Mesodermal cell (in vitro differentiated cells): Measurements from ENCODE around the gene NUDT12.

Experiments
- H3K27ac ChIP-seq: 2 replicates; pipeline ENCODE4 v1.7.0; 2013; ENCODE audit warnings: mild to moderate bottlenecking, low read depth, low read length, moderate library complexity; ENCODE audit not compliant: severe bottlenecking
- H3K36me3 ChIP-seq: 2 replicates; pipeline ENCODE4 v1.7.1; 2013; ENCODE audit warnings: mild to moderate bottlenecking, low read length, moderate library complexity; ENCODE audit not compliant: control insufficient read depth, insufficient read depth
- H3K4me1 ChIP-seq: one replicate; pipeline ENCODE4 v1.7.1; 2013; ENCODE audit warnings: mild to moderate bottlenecking, low read length; ENCODE audit not compliant: insufficient read depth, control insufficient read depth, poor library complexity, severe bottlenecking
- H3K4me3 ChIP-seq: 2 replicates; pipeline ENCODE4 v1.7.0; 2013; ENCODE audit warnings: low read length, control low read depth, mild to moderate bottlenecking; ENCODE audit not compliant: insufficient read depth, poor library complexity, severe bottlenecking; ENCODE audit errors: extremely low read depth
- H3K9me3 ChIP-seq: 2 replicates; pipeline ENCODE4 v1.7.1; 2013; ENCODE audit warnings: mild to moderate bottlenecking, low read length, moderate library complexity; ENCODE audit not compliant: control insufficient read depth
- WGBS, 2 experiments: methylation state at CpG; one replicate each; pipeline ENCODE4 v1.1.5; 2013; ENCODE audit warnings: missing lambda C conversion rate in 2 of 2; ENCODE audit not compliant: insufficient coverage in 2 of 2; 5-methylcytosine and 5-hydroxymethylcytosine counted together

Gene NUDT12

DNA sequence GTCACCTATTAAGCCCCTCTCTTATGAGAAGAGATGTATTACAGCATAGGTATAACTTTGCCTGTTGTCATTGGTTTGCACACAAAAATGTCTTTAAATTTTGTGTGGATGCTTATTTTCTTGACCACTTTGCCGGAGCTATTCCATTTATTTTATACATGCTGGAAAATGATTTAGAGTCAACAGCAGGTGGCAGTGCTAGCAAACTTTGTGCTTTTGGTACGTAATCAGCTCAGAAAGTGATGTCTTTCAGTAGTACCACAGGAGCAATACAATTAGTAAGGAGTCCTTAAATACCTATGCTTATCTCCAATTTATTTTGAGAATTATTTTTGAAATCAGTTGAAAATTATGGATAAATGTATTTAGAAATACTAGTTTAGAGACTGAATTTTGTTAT, 19.8 kb upstream of the NUDT12 start:
- Histone ChIP-seq H3K4me3 (no peak overlapping the region), H3K27ac (no peak overlapping the region), H3K4me1 (no peaks in the 10 kb centered on the region), H3K36me3 (no peaks in the 10 kb centered on the region), H3K9me3 (no peaks in the 10 kb centered on the region)
- WGBS, 2 experiments: 67% methylated on average over 1 of the region's 2 CpGs; no CpG with 5 or more reads in 1 of the 2 experiments

DNA sequence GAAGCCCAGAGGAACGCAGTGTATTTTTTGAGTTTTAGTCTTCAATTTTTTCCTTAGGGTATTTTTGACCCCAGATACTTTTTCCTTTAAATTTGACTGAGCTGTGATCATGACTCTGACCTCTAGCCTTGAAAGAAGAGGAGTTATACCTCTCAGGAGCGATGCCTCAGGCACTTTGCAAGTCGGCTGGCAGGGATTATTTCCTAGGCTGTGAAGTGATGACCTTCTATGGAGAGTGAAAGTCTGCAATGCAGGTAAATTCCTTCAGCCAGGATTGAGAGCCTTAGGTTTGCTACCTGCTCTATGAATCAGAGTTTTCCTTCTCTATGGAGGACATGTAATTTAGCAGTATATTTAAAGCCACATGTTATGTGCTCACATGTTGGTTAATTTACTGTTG, 10.8 kb upstream of the NUDT12 start:
- Histone ChIP-seq H3K36me3 (no peaks in the 10 kb centered on the region), H3K4me3 (no peak overlapping the region), H3K4me1 (no peaks in the 10 kb centered on the region), H3K9me3 (no peaks in the 10 kb centered on the region), H3K27ac (no peak overlapping the region)
- 58% methylated on average over 2 of the region's 3 CpGs; no CpG with 5 or more reads in 1 of the 2 experiments for WGBS, 2 experiments

DNA sequence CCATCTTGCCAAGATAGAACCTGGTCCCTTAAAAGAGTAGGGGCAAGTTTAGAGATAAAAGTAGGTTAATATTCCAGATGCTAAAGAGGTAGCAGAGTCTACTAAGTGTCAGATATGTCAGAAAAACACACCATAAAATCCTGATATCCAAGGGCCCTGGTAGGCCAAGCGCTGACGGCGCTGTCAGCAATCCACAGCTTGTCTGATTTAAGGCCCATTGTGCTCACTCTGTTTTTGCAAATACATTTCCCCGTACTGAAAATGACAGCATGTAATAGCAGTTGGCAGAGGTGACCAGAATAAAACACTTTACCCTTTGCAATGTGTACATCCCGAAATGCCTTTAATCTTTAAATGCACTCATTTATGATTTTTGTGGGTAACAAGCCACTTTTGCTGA, 9.9 kb upstream of the NUDT12 start:
- H3K36me3 ChIP-seq: no peaks in the 10 kb centered on the region
- no peak overlapping the region for H3K4me3 ChIP-seq
- H3K9me3 ChIP-seq: no peaks in the 10 kb centered on the region
- no peaks in the 10 kb centered on the region for H3K4me1 ChIP-seq
- WGBS, 2 experiments: 92 to 100% methylated on average over 4 of the region's 5 CpGs
- no peak overlapping the region for H3K27ac ChIP-seq

DNA sequence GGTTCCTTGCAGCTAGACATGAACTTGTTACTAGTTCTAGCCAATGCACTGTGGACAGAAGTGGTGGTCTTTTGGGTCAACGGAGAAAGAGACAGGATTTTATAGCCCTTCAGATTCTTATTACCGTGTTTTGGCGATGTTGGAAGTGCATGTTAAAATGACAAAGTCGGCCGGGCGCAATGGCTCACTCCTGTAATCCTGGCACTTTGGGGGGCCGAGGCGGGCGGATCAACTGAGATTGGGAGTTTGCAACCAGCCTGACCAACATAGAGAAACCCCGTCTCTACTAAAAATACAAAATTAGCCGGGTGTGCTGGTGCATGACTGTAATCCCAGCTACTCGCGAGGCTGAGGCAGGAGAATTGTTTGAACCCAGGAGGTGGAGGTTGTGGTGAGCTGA, 9.1 kb upstream of the NUDT12 start:
- H3K27ac ChIP-seq: no peak overlapping the region
- H3K4me3 ChIP-seq: no peak overlapping the region
- 91 to 95% methylated on average over 5 to 10 of the region's 13 CpGs for WGBS, 2 experiments
- no peaks in the 10 kb centered on the region for H3K9me3 ChIP-seq
- no peaks in the 10 kb centered on the region for H3K36me3 ChIP-seq
- no peaks in the 10 kb centered on the region for H3K4me1 ChIP-seq

DNA sequence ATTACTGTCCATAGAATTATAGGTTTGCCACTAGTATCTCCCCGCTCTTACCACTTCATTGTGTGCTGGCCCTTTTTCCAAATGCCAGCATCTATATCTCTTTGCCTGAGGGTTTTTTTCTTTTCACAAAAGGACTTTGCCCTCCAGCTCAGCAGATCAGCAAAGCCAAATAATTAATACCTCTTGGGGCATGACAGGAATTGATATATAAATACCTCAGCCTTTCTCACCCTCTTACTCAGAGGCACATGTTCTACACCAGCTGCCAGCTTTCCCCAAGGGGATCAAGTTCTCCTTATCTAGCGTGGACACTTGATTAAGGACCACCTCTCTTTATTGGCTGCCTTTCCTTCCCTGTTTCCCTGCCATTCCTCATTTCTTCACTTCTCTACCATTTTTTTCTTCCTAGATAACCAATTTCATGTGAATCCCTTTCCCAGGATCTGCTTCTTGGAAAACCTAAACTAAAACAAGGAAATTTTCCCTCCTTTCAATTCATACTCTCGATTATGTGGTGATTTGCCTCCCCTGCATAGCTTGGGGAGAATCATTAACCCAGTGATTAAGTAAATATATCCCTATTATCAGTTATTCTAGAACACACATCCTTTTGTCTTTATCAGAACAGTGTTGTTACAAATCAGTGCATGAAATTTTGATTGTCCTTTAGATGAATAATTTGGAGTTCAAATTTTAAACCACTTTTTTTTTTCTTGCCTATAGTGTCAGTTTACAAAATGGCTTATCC, 6.9 kb upstream of the NUDT12 start:
- H3K27ac ChIP-seq: no peak overlapping the region
- WGBS, 2 experiments: 85 to 86% methylated on average over 2 of the region's 3 CpGs
- no peaks in the 10 kb centered on the region for H3K4me1 ChIP-seq
- no peaks in the 10 kb centered on the region for H3K9me3 ChIP-seq
- no peak overlapping the region for H3K4me3 ChIP-seq
- H3K36me3 ChIP-seq: no peaks in the 10 kb centered on the region

DNA sequence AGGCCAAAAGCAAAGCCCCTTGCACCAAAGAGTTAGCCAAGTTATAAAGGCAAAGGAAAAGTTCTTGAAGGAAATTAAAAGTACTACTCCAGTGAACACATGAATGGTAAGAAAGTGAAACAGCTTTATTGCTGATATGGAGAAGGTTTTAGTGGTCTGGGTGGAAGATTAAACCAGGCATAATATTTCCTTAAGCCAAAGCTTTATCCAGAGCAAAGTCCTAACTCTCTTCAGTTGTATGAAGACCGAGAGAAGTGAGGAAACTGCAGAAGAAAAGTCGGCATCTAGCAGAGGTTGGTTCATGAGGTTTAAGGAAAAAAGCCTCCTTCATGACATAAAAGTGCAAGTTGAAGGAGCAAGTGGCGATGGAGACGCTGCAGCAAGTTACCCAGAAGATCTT, 3.1 kb upstream of the NUDT12 start:
- Histone ChIP-seq H3K27ac (no peak overlapping the region), H3K4me3 (no peak overlapping the region), H3K36me3 (no peaks in the 10 kb centered on the region), H3K9me3 (no peaks in the 10 kb centered on the region), H3K4me1 (no peaks in the 10 kb centered on the region)
- WGBS, 2 experiments: 90 to 91% methylated on average over 4 of the region's 4 CpGs

DNA sequence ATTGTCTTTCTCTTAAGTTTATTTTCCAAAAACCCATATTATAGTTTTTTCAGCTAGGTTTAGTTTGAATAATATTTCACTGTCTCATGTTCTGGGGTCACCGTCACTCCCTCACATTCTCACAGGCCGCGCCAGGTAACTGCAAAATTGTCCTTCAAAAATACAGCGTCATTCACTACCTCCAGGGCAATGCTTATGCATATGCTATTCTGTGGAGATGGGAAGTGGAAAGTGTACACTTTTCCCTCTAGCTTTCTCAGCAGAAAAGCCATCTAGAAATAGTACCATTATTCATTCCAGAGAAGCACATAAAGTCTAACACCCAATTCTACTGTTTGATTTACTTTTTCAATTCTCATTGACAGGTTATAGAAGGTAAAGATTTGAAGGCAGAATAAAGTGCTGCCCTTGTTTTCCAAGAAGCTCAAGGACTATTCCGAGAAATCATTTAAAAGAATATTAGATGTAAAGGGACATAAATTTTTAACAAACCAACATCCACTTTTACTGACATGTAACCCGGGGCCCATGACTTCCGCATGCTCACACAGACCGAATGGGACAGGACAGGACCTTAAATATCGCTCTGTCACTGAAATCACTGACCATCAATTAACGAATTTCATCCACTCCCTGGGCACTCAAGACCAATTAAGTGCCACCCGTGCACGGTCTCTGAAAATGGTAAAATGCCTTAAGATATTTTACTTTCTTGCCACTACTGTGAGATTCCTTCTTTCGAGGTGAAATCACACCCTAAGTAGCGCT, 720 bp downstream of the NUDT12 start:
- Histone ChIP-seq H3K9me3 (no peaks in the 10 kb centered on the region), H3K4me1 (no peaks in the 10 kb centered on the region), H3K4me3 (peak overlapping the region; percentile 48), H3K36me3 (no peaks in the 10 kb centered on the region), H3K27ac (peak overlapping the region; percentile 74)
- WGBS, 2 experiments: 50 to 71% methylated on average over 7 to 9 of the region's 14 CpGs

DNA sequence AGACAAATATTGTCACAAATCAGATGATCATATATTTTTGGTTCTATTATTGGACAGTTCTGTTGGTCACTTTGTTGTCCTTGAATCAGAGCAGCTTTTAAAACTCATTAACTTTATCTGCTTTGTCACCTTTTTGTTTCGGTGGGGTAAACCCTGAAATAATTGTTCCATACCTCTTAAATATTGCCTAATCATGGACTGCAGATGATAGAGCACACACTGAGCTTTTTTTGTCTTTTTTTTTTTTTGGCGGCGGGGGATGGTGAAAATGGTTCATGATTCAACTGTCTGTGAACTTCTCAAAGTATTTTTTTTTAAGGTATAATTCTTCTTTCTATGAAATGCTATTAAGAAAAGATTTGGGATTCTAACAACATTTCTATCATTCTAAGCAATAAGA, 1.8 kb downstream of the NUDT12 start:
- Histone ChIP-seq H3K4me3 (no peak overlapping the region), H3K36me3 (no peaks in the 10 kb centered on the region), H3K9me3 (no peaks in the 10 kb centered on the region), H3K4me1 (no peaks in the 10 kb centered on the region), H3K27ac (no peak overlapping the region)
- WGBS, 2 experiments: 60 to 100% methylated on average over 1 of the region's 3 CpGs

DNA sequence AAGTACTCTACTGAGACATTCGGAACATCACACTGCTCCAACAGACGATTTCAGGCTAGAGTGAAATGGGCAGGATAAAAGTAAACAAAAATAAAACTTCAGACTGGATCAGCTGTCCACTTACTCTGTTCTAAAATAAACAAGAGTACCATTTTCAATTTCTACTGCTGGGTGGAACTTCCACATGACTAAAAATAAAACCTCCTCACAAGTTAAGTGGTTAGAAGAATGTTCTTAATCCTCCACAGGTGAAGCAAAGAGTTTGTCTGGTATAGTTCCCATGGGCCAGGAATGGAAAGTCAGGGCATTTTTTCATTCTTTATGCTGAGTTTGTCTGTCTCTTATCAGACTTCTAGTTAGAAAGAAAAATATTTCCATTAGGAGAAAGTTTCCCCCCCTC, 15.7 kb downstream of the NUDT12 start:
- no peaks in the 10 kb centered on the region for H3K9me3 ChIP-seq
- no peak overlapping the region for H3K27ac ChIP-seq
- no peaks in the 10 kb centered on the region for H3K4me1 ChIP-seq
- WGBS, 2 experiments: no CpG with 5 or more reads among the region's 2 CpGs
- H3K4me3 ChIP-seq: no peak overlapping the region
- no peaks in the 10 kb centered on the region for H3K36me3 ChIP-seq

DNA sequence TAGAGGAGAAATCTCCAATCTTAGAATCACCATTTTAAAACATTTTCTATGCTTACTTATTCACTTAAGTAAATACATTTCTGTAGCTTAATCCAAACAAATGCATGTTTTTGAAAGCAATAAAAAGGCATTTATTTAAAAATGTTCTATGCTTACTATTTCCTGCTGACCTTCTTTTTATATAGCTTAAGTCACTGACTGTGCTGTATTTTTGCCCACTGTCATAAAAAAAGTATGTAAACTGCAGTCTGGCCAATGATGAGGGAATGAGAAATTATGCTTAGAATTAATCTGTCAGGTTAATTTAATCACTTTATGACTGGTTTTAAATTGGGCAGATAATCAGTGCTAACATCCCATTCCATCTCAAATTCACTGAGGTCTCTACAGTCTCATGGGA, 20.1 kb downstream of the NUDT12 start:
- no peak overlapping the region for H3K4me3 ChIP-seq
- H3K9me3 ChIP-seq: no peaks in the 10 kb centered on the region
- no peaks in the 10 kb centered on the region for H3K36me3 ChIP-seq
- H3K27ac ChIP-seq: no peak overlapping the region
- H3K4me1 ChIP-seq: no peaks in the 10 kb centered on the region

DNA sequence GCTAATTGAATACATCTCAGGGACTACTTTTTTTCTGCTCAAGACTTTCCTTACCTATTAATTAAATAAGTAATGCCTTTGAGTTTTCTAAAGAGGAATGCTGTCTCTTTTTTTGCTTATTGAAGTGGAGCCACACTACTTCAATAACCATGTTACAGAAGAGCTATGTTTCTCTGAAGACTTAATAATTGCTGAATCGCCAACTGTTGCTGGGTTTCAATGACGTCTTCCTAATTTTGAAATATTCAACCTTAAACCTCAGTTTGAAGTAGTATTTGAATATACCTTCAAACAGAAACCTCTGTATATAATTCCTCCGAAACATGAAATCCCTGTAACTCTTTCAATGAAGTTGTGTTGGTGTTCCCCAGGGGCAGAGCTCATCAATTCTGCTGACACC, 21.0 kb downstream of the NUDT12 start:
- Histone ChIP-seq H3K9me3 (no peaks in the 10 kb centered on the region), H3K4me1 (no peaks in the 10 kb centered on the region), H3K27ac (no peak overlapping the region), H3K4me3 (no peak overlapping the region), H3K36me3 (no peaks in the 10 kb centered on the region)
- WGBS, 2 experiments: 80% methylated on average over 1 of the region's 3 CpGs; no CpG with 5 or more reads in 1 of the 2 experiments
